GM23338 (cell line): Measurements from ENCODE around the gene XRN2. TPM values are rescaled to one million over a fixed set of nuclear protein-coding genes. Genes with fewer than 3 reads are reported as not detected.

ENCODE experiments used
- CREB1 ChIP-seq: fragments of 250-450 bp; sonication (Bioruptor Pico); IDR thresholded peaks from 2 replicates; pipeline ENCODE4 v1.5.0; 2020; ENCODE audit warnings: low read depth, mild to moderate bottlenecking, moderate library complexity
- EZH2 ChIP-seq: fragments of 200-600 bp; sonication (generic); IDR thresholded peaks from one replicate; pipeline ENCODE4 v1.8.0; 2017; ENCODE audit warnings: antibody characterized with exemption, mild to moderate bottlenecking, low read depth; ENCODE audit not compliant: unreplicated experiment
- JUNB ChIP-seq: IDR thresholded peaks from one replicate; pipeline ENCODE4 v1.6.1; 2016; ENCODE audit warnings: antibody characterized with exemption; ENCODE audit not compliant: unreplicated experiment
- NANOG ChIP-seq: IDR thresholded peaks from 2 replicates; pipeline ENCODE4 v1.6.1; 2016; ENCODE audit warnings: antibody characterized with exemption, borderline replicate concordance
- ZNF114 ChIP-seq: fragments of 250-450 bp; sonication (Bioruptor Pico); IDR thresholded peaks from 2 replicates; pipeline ENCODE4 v1.5.0; 2020; ENCODE audit warnings: mild to moderate bottlenecking, moderate library complexity
- ZNF331 ChIP-seq: fragments of 250-450 bp; sonication (Bioruptor Pico); IDR thresholded peaks from 2 replicates; pipeline ENCODE4 v1.5.0; 2020; ENCODE audit warnings: low read depth, mild to moderate bottlenecking, moderate library complexity
- polyA plus RNA-seq: library from polyadenylated mRNA; unstranded; fragments of >200 nt; fragmentation: Nextera tagmentation; extraction: Ambion mirVana; gene quantifications from 2 replicates; pipeline ENCODE4 v1.2.1, GENCODE V29; 2016
- total RNA-seq: library from RNA; depleted of rRNA; stranded (reverse); fragments of >200 nt; shearing (Covaris generic); gene quantifications from 2 replicates; pipeline ENCODE4 v1.2.3, GENCODE V29; 2014
- TF ChIP-seq, protein P1 (sequence below): fragments of 250-450 bp; sonication (Bioruptor Pico); IDR thresholded peaks from 2 replicates; pipeline ENCODE4 v1.5.0; 2020; ENCODE audit warnings: mild to moderate bottlenecking, moderate library complexity
- TF ChIP-seq, protein P2 (sequence below): IDR thresholded peaks from one replicate; pipeline ENCODE4 v1.6.1; 2018; ENCODE audit warnings: antibody characterized with exemption; ENCODE audit not compliant: unreplicated experiment

XRN2 gene
- total and polyA plus RNA-seq, 2 experiments from 2014 or later: 113 to 150 TPM

DNA sequence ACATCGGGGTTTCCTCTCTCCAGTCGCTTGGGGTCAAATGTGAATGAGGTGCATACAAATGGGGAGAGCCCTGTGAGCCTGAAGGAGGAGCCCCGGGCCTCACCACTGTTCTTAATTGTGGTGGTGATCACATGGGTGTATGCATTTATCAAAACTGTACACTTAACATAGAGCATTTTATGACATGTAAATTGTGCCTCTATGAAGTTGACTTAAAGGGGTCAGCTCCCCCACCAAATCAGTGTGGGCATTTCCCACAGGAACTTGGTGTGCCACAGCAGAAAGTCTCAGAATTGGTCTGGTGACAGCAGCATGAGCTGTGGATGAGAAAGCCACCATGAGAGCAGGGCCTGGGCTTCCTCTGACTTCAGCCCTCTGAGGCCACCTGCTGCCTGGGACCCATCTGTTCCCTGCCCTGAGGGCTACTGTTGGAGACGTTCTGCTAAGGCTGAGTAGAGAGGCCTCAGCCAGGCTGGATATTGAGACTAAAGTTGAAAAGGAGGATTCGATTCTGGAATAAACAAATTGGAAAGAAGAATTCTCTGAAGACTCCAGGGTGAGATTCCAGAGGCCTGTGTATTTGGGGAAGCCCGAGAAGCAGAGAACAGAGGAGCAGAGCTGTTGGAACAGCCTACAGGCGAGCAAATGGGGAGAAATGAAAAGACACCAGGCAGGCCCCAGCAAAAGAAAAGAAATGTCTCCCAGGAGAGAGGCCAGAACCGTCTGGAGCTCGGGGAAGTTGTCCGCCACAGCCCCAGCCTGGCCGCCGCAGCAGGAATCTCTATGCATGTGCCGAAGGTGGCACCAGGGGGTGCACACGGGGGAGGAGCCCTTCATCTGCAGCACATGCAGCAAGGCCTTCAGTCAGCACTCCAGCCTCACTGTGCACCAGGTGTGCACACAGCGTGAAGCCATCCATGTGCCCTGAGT lies 37.6 kb upstream of the XRN2 start (continued):
- TF ChIP-seq, protein P1, sequence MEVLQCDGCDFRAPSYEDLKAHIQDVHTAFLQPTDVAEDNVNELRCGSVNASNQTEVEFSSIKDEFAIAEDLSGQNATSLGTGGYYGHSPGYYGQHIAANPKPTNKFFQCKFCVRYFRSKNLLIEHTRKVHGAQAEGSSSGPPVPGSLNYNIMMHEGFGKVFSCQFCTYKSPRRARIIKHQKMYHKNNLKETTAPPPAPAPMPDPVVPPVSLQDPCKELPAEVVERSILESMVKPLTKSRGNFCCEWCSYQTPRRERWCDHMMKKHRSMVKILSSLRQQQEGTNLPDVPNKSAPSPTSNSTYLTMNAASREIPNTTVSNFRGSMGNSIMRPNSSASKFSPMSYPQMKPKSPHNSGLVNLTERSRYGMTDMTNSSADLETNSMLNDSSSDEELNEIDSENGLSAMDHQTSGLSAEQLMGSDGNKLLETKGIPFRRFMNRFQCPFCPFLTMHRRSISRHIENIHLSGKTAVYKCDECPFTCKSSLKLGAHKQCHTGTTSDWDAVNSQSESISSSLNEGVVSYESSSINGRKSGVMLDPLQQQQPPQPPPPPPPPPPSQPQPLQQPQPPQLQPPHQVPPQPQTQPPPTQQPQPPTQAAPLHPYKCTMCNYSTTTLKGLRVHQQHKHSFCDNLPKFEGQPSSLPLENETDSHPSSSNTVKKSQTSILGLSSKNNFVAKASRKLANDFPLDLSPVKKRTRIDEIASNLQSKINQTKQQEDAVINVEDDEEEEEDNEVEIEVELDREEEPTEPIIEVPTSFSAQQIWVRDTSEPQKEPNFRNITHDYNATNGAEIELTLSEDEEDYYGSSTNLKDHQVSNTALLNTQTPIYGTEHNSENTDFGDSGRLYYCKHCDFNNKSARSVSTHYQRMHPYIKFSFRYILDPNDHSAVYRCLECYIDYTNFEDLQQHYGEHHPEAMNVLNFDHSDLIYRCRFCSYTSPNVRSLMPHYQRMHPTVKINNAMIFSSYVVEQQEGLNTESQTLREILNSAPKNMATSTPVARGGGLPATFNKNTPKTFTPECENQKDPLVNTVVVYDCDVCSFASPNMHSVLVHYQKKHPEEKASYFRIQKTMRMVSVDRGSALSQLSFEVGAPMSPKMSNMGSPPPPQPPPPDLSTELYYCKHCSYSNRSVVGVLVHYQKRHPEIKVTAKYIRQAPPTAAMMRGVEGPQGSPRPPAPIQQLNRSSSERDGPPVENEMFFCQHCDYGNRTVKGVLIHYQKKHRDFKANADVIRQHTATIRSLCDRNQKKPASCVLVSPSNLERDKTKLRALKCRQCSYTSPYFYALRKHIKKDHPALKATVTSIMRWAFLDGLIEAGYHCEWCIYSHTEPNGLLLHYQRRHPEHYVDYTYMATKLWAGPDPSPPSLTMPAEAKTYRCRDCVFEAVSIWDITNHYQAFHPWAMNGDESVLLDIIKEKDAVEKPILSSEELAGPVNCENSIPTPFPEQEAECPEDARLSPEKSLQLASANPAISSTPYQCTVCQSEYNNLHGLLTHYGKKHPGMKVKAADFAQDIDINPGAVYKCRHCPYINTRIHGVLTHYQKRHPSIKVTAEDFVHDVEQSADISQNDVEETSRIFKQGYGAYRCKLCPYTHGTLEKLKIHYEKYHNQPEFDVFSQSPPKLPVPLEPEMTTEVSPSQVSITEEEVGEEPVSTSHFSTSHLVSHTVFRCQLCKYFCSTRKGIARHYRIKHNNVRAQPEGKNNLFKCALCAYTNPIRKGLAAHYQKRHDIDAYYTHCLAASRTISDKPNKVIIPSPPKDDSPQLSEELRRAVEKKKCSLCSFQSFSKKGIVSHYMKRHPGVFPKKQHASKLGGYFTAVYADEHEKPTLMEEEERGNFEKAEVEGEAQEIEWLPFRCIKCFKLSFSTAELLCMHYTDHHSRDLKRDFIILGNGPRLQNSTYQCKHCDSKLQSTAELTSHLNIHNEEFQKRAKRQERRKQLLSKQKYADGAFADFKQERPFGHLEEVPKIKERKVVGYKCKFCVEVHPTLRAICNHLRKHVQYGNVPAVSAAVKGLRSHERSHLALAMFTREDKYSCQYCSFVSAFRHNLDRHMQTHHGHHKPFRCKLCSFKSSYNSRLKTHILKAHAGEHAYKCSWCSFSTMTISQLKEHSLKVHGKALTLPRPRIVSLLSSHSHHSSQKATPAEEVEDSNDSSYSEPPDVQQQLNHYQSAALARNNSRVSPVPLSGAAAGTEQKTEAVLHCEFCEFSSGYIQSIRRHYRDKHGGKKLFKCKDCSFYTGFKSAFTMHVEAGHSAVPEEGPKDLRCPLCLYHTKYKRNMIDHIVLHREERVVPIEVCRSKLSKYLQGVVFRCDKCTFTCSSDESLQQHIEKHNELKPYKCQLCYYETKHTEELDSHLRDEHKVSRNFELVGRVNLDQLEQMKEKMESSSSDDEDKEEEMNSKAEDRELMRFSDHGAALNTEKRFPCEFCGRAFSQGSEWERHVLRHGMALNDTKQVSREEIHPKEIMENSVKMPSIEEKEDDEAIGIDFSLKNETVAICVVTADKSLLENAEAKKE (CRISPR knock-in tag): no peak
- no peak for TF ChIP-seq ZNF331 (CRISPR knock-in tag)
- TF ChIP-seq JUNB: no peak
- no peak for TF ChIP-seq ZNF114
- no peak for TF ChIP-seq NANOG
- TF ChIP-seq CREB1 (CRISPR knock-in tag): no peak
- TF ChIP-seq, protein P2, sequence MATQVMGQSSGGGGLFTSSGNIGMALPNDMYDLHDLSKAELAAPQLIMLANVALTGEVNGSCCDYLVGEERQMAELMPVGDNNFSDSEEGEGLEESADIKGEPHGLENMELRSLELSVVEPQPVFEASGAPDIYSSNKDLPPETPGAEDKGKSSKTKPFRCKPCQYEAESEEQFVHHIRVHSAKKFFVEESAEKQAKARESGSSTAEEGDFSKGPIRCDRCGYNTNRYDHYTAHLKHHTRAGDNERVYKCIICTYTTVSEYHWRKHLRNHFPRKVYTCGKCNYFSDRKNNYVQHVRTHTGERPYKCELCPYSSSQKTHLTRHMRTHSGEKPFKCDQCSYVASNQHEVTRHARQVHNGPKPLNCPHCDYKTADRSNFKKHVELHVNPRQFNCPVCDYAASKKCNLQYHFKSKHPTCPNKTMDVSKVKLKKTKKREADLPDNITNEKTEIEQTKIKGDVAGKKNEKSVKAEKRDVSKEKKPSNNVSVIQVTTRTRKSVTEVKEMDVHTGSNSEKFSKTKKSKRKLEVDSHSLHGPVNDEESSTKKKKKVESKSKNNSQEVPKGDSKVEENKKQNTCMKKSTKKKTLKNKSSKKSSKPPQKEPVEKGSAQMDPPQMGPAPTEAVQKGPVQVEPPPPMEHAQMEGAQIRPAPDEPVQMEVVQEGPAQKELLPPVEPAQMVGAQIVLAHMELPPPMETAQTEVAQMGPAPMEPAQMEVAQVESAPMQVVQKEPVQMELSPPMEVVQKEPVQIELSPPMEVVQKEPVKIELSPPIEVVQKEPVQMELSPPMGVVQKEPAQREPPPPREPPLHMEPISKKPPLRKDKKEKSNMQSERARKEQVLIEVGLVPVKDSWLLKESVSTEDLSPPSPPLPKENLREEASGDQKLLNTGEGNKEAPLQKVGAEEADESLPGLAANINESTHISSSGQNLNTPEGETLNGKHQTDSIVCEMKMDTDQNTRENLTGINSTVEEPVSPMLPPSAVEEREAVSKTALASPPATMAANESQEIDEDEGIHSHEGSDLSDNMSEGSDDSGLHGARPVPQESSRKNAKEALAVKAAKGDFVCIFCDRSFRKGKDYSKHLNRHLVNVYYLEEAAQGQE: no peak
- TF ChIP-seq EZH2: no peak
